T-helper 2 cell treated with Interferon-gamma antibody and Interleukin-4, amounts not matched to agents 5 μg/mL and 100 μg/mL, for 36 hours (primary cell): ENCODE data around the gene CDKL5.
"Not testable (repeated sequence)": the region's sequence is repeated elsewhere in the genome, so short reads cannot be mapped to it uniquely, and the experiment has no call there.

Source experiments
- DNase-seq: peaks from one replicate; pipeline ENCODE4 v3.0.0; 2021; ENCODE audit warnings: low spot score
- H3K27ac Mint-ChIP-seq: one replicate; pipeline ENCODE4 v1.8.0; 2021; ENCODE audit warnings: mild to moderate bottlenecking, mixed read lengths
- H3K27me3 Mint-ChIP-seq: one replicate; pipeline ENCODE4 v1.8.0; 2021; ENCODE audit warnings: low read depth, mixed read lengths
- H3K36me3 Mint-ChIP-seq: one replicate; pipeline ENCODE4 v1.8.0; 2021; ENCODE audit warnings: low read depth, mixed read lengths
- H3K4me1 Mint-ChIP-seq: one replicate; pipeline ENCODE4 v1.8.0; 2021; ENCODE audit warnings: low read depth, mixed read lengths
- H3K4me3 Mint-ChIP-seq: one replicate; pipeline ENCODE4 v1.8.0; 2022; ENCODE audit warnings: mild to moderate bottlenecking, moderate library complexity, mixed read lengths
- H3K9me3 Mint-ChIP-seq: one replicate; pipeline ENCODE4 v1.8.0; 2021; ENCODE audit warnings: mixed read lengths

CDKL5 gene

GRCh38 chrX:18573556-18573955 is 148.1 kb downstream of the CDKL5 start:
- no peaks in the 10 kb centered on the region for H3K27me3 Mint-ChIP-seq
- no peak overlapping the region for H3K27ac Mint-ChIP-seq
- H3K4me3 Mint-ChIP-seq = no peak overlapping the region
- H3K4me1 Mint-ChIP-seq = no peaks in the 10 kb centered on the region
- DNase-seq = no peak
- no peaks in the 10 kb centered on the region for H3K36me3 Mint-ChIP-seq
- H3K9me3 Mint-ChIP-seq = no peaks in the 10 kb centered on the region

GRCh38 chrX:18574591-18574990 is 149.2 kb downstream of the CDKL5 start:
- Mint-ChIP-seq H3K9me3 (no peaks in the 10 kb centered on the region), H3K4me1 (no peaks in the 10 kb centered on the region), H3K4me3 (no peak overlapping the region), H3K27me3 (no peaks in the 10 kb centered on the region), H3K27ac (no peak overlapping the region), H3K36me3 (no peaks in the 10 kb centered on the region)
- DNase-seq = no peak

- H3K4me3 Mint-ChIP-seq = no peak overlapping the region
- H3K36me3 Mint-ChIP-seq = no peaks in the 10 kb centered on the region
- DNase-seq = no peak
- no peak overlapping the region for H3K27ac Mint-ChIP-seq
- no peaks in the 10 kb centered on the region for H3K27me3 Mint-ChIP-seq
- no peaks in the 10 kb centered on the region for H3K9me3 Mint-ChIP-seq
- no peaks in the 10 kb centered on the region for H3K4me1 Mint-ChIP-seq
Measured at GRCh38 chrX:18575744-18576143, 150.3 kb downstream of the CDKL5 start.

GRCh38 chrX:18577400-18577799 is 152.0 kb downstream of the CDKL5 start:
- Mint-ChIP-seq H3K27me3 (no peaks in the 10 kb centered on the region), H3K4me1 (no peaks in the 10 kb centered on the region), H3K9me3 (no peaks in the 10 kb centered on the region), H3K27ac (no peak overlapping the region), H3K4me3 (no peak overlapping the region), H3K36me3 (no peaks in the 10 kb centered on the region)
- no peak for DNase-seq

- no peak overlapping the region for H3K4me3 Mint-ChIP-seq
- no peak overlapping the region for H3K27ac Mint-ChIP-seq
Measured at GRCh38 chrX:18578546-18578945, 153.1 kb downstream of the CDKL5 start.

GRCh38 chrX:18579495-18579894 is 154.1 kb downstream of the CDKL5 start:
- Mint-ChIP-seq H3K27ac (no peak overlapping the region), H3K4me1 (no peaks in the 10 kb centered on the region), H3K27me3 (no peaks in the 10 kb centered on the region), H3K4me3 (no peak overlapping the region), H3K36me3 (no peaks in the 10 kb centered on the region), H3K9me3 (no peaks in the 10 kb centered on the region)
- DNase-seq = no peak

More at GRCh38 chrX:18578546-18578945, 153.1 kb downstream of the CDKL5 start:
- no peaks in the 10 kb centered on the region for H3K4me1 Mint-ChIP-seq
- DNase-seq = no peak
- no peaks in the 10 kb centered on the region for H3K9me3 Mint-ChIP-seq
- H3K27me3 Mint-ChIP-seq = no peaks in the 10 kb centered on the region
- H3K36me3 Mint-ChIP-seq = no peaks in the 10 kb centered on the region

GRCh38 chrX:18582910-18583493 is 157.6 kb downstream of the CDKL5 start:
- no peaks in the 10 kb centered on the region for H3K4me1 Mint-ChIP-seq
- H3K27me3 Mint-ChIP-seq = no peaks in the 10 kb centered on the region
- no peaks in the 10 kb centered on the region for H3K9me3 Mint-ChIP-seq
- H3K4me3 Mint-ChIP-seq = no peak overlapping the region
- H3K27ac Mint-ChIP-seq = no peak overlapping the region
- no peaks in the 10 kb centered on the region for H3K36me3 Mint-ChIP-seq
- DNase-seq = no peak

- H3K27ac Mint-ChIP-seq, H3K4me1 Mint-ChIP-seq, H3K4me3 Mint-ChIP-seq, H3K9me3 Mint-ChIP-seq, DNase-seq, H3K36me3 Mint-ChIP-seq, H3K27me3 Mint-ChIP-seq: not testable (repeated sequence)
Measured at GRCh38 chrX:18589292-18589691, 163.9 kb downstream of the CDKL5 start.

- Mint-ChIP-seq H3K36me3 (no peaks in the 10 kb centered on the region), H3K27ac (no peak overlapping the region)
Measured at GRCh38 chrX:18591834-18592233, 166.4 kb downstream of the CDKL5 start.

GRCh38 chrX:18594079-18594478 is 168.7 kb downstream of the CDKL5 start:
- no peak for DNase-seq
- Mint-ChIP-seq H3K9me3 (no peaks in the 10 kb centered on the region), H3K4me1 (no peaks in the 10 kb centered on the region), H3K4me3 (no peak overlapping the region), H3K27me3 (no peaks in the 10 kb centered on the region), H3K27ac (no peak overlapping the region), H3K36me3 (no peaks in the 10 kb centered on the region)

More at GRCh38 chrX:18591834-18592233, 166.4 kb downstream of the CDKL5 start:
- H3K4me1 Mint-ChIP-seq = no peaks in the 10 kb centered on the region
- no peaks in the 10 kb centered on the region for H3K27me3 Mint-ChIP-seq
- no peak overlapping the region for H3K4me3 Mint-ChIP-seq
- DNase-seq = no peak
- no peaks in the 10 kb centered on the region for H3K9me3 Mint-ChIP-seq

GRCh38 chrX:18596096-18596495 is 170.7 kb downstream of the CDKL5 start:
- no peak overlapping the region for H3K4me3 Mint-ChIP-seq
- H3K27ac Mint-ChIP-seq = no peak overlapping the region
- no peaks in the 10 kb centered on the region for H3K27me3 Mint-ChIP-seq
- H3K9me3 Mint-ChIP-seq = no peaks in the 10 kb centered on the region
- H3K36me3 Mint-ChIP-seq = no peaks in the 10 kb centered on the region
- DNase-seq = no peak
- H3K4me1 Mint-ChIP-seq = no peaks in the 10 kb centered on the region

GRCh38 chrX:18598413-18598812 is 173.0 kb downstream of the CDKL5 start:
- DNase-seq = no peak
- Mint-ChIP-seq H3K27ac (no peak overlapping the region), H3K36me3 (no peaks in the 10 kb centered on the region), H3K4me1 (no peaks in the 10 kb centered on the region), H3K27me3 (no peaks in the 10 kb centered on the region), H3K4me3 (no peak overlapping the region), H3K9me3 (no peaks in the 10 kb centered on the region)

GRCh38 chrX:18607966-18608365 is 182.6 kb downstream of the CDKL5 start:
- Mint-ChIP-seq H3K36me3 (no peaks in the 10 kb centered on the region), H3K4me3 (no peak overlapping the region), H3K9me3 (no peaks in the 10 kb centered on the region), H3K27me3 (no peaks in the 10 kb centered on the region), H3K4me1 (no peaks in the 10 kb centered on the region), H3K27ac (no peak overlapping the region)
- DNase-seq = no peak

- Mint-ChIP-seq H3K36me3 (no peaks in the 10 kb centered on the region), H3K4me3 (no peak overlapping the region), H3K27ac (no peak overlapping the region), H3K4me1 (no peaks in the 10 kb centered on the region), H3K9me3 (no peaks in the 10 kb centered on the region), H3K27me3 (no peaks in the 10 kb centered on the region)
- DNase-seq = no peak
Measured at GRCh38 chrX:18613930-18614639, 188.7 kb downstream of the CDKL5 start.
